CD4-positive, alpha-beta T cell (primary cell): ENCODE measurements around the gene TSKU. TPM values are rescaled to one million over a fixed set of nuclear protein-coding genes. Genes with fewer than 3 reads are reported as not detected.

Experiments used
- ATAC-seq: fragments of 200-7000 bp; cut with Tn5 transposase; one replicate; pipeline ENCODE4 v1.10.0; 2022; ENCODE audit warnings: mild to moderate bottlenecking; ENCODE audit not compliant: poor library complexity
- CTCF ChIA-PET: fragments of 350-600 bp; sonication (Branson Sonifier 250); formaldehyde crosslinking; loops from one replicate; lab custom pipeline; 2021; ENCODE audit warnings: antibody characterized with exemption, inconsistent platforms; lab: Charles Lee
- POLR2A ChIA-PET: fragments of 350-600 bp; sonication (Branson Sonifier 250); formaldehyde crosslinking; loops from one replicate; lab custom pipeline; 2021; ENCODE audit warnings: antibody characterized with exemption, inconsistent platforms; lab: Charles Lee
- DNase-seq, 14 experiments: peaks; one replicate each; pipeline ENCODE4 v3.0.0-alpha.2; 2013 to 2020; ENCODE audit warnings: mixed read lengths in 2 of 14
- H3K27ac ChIP-seq, 2 donors: one replicate each; pipeline versions ENCODE4 v1.5.1 to v1.7.0; 2013; ENCODE audit warnings: low read length in 2 of 2, low read depth in 1 of 2, mild to moderate bottlenecking in 1 of 2
- H3K27me3 ChIP-seq, 2 experiments: 1 replicate in 1 of 2; 2 replicates in 1 of 2; pipeline versions ENCODE4 v1.6.1 to v1.7.0; 2013; ENCODE audit warnings: low read length in 2 of 2, control low read depth in 1 of 2, mild to moderate bottlenecking in 1 of 2, moderate library complexity in 1 of 2; ENCODE audit not compliant: insufficient read depth in 2 of 2, control insufficient read depth in 1 of 2
- H3K36me3 ChIP-seq: one replicate; pipeline ENCODE4 v1.6.1; 2013; ENCODE audit warnings: low read length, control low read depth; ENCODE audit not compliant: insufficient read depth
- H3K4me1 ChIP-seq: one replicate; pipeline ENCODE4 v1.6.1; 2013; ENCODE audit warnings: low read length, control low read depth; ENCODE audit not compliant: insufficient read depth
- H3K4me3 ChIP-seq: one replicate; pipeline ENCODE4 v1.5.1; 2013; ENCODE audit warnings: mild to moderate bottlenecking, low read length, moderate library complexity
- H3K9me3 ChIP-seq, 2 experiments: 1 replicate in 1 of 2; 2 replicates in 1 of 2; pipeline versions ENCODE4 v1.6.1 to v1.7.0; 2013; ENCODE audit warnings: low read length in 2 of 2, mild to moderate bottlenecking in 2 of 2, control low read depth in 1 of 2, moderate library complexity in 1 of 2; ENCODE audit not compliant: control insufficient read depth in 1 of 2, insufficient read depth in 1 of 2
- H3K27ac Mint-ChIP-seq: one replicate; pipeline ENCODE4 v1.8.0; 2020; ENCODE audit warnings: mixed read lengths
- H3K27me3 Mint-ChIP-seq: one replicate; pipeline ENCODE4 v1.8.0; 2021; ENCODE audit warnings: mixed read lengths
- H3K36me3 Mint-ChIP-seq: one replicate; pipeline ENCODE4 v1.8.0; 2021; ENCODE audit warnings: low read depth, mixed read lengths
- H3K4me1 Mint-ChIP-seq: one replicate; pipeline ENCODE4 v1.8.0; 2021; ENCODE audit warnings: low read depth, mixed read lengths
- H3K4me3 Mint-ChIP-seq: one replicate; pipeline ENCODE4 v1.8.0; 2020; ENCODE audit warnings: mild to moderate bottlenecking, mixed read lengths
- H3K9me3 Mint-ChIP-seq: one replicate; pipeline ENCODE4 v1.8.0; 2020; ENCODE audit warnings: mixed read lengths
- CTCF ChIP-seq: fragments of 200-600 bp; IDR thresholded peaks from one replicate; pipeline ENCODE4 v1.8.0; 2022; ENCODE audit warnings: antibody characterized with exemption, mild to moderate bottlenecking
- intact Hi-C, 2 experiments: fragments of 100-400 bp; cut with DNase I in 1 of 2; cut with micrococcal nuclease in 1 of 2; formaldehyde crosslinking; loops; one replicate each; pipeline versions ENCODE4 v1.15.1 to v1.9.0; 2023 to 2025; cut with DNase I, micrococcal nuclease
- total RNA-seq, 174 experiments: library from RNA in 2 of 174; stranded (reverse) in 2 of 174; gene quantifications; one replicate each; pipeline ENCODE4 v1.2.3 and lab custom pipeline; 2021 to 2026

TSKU gene
- total RNA-seq, 2 experiments from 2014 or later, result 0.06 TPM; not detected in 1

DNA sequence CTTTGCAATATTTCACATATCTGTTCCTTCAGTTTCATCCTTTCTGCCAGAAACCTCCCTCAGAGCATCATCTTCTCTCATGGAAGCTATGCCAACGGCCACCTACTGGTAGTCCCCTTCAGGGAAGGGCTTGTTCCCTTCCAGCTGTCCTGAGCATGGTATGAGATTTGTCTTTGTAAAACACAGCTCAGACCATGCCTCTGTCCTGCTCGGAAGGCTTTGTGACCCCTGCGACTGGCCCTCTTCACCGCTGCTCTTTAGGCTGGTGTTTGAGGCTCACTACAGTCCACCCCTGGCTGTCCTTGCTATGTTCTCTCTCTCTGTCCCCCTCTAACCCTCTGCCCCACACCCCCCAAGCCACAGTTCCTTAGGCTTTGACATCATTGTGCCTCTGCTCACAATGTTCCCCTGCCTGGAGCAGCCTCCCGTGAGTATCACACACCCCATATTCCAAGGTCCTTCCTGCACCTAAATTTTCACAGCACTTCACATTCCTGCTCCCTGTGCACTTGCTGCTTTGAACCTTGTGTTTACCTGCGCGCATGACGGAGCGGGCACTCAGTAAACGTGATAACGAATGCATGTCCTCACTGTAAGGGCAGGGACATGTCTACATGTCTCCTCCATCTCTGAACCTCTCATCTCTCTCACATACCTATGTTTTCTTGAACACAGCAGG lies 53.6 kb downstream of the TSKU start:
- Histone ChIP-seq H3K36me3 (no peaks in the 10 kb centered on the region), H3K4me3 (no peak overlapping the region), H3K9me3 (no peaks in the 10 kb centered on the region), H3K4me1 (no peaks in the 10 kb centered on the region), H3K27ac (no peak overlapping the region), H3K27me3 (peaks cover 4 to 6% of the 10 kb centered on the region in 2 experiments)
- intact Hi-C loops, result no loop called here
- POLR2A ChIA-PET, result no interaction called here
- TF ChIP-seq CTCF, result no peak
- Mint-ChIP-seq H3K4me3 (no peak overlapping the region), H3K36me3 (no peaks in the 10 kb centered on the region), H3K4me1 (no peaks in the 10 kb centered on the region), H3K9me3 (no peaks in the 10 kb centered on the region), H3K27ac (no peak overlapping the region), H3K27me3 (peaks cover 25% of the 10 kb centered on the region)
- ATAC-seq (no peak), DNase-seq (no peak)
- CTCF ChIA-PET, result no interaction called here

DNA sequence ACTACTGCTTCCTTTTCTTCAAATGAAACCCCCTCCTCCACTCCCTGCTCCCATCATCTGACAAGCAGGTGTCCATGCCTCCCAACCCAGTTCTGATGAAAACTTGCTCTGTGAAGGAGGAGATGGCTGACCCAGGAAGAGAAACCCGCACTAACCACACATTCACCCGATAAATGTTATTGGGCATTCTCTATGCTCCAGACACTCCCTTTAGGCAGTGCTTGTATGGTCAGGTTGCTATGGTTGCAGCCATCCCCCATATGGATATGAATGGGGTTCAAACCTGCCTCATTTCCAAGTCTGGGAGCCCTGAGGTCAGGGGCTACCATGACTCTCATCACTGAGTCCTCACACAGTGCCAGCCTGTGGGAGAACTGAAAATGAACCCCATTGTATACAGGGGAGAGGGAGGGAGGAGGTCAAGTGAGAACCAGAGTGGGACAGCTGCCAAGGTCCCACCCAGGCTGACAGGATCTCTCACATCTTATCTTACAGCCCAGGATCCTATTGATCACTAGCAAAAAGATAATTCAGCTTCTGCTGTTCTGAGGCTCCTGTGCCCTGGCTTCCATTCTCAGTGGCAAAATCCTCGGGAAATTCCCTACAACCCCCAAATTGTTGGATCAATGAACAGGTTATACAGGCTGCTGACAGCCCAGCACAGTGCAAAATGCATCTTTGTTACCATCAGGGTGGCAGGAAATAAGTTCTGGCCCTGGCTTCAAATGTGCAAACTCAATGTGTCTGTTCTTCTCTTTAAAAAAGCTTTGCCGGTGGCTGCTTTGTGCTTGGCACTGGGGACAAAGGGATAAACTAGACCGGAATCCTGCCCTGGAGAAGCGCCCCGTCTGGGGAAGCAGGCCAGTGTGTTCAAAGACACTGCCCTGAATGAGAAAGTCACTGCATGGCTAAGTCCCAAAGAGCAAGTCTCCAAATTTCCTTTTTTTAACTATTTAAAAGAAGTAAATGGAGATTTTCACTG lies 54.8 kb downstream of the TSKU start:
- Histone ChIP-seq H3K9me3 (no peaks in the 10 kb centered on the region), H3K4me1 (no peaks in the 10 kb centered on the region), H3K36me3 (no peaks in the 10 kb centered on the region), H3K4me3 (no peak overlapping the region), H3K27ac (no peak overlapping the region), H3K27me3 (peaks cover 4 to 6% of the 10 kb centered on the region in 2 experiments)
- H3K4me3 Mint-ChIP-seq, result no peak overlapping the region
- H3K27ac Mint-ChIP-seq, result no peak overlapping the region
- no peak for TF ChIP-seq CTCF
- ChIA-PET CTCF (no interaction called here), POLR2A (no interaction called here)
- no peaks in the 10 kb centered on the region for H3K36me3 Mint-ChIP-seq
- H3K9me3 Mint-ChIP-seq, result no peaks in the 10 kb centered on the region
- intact Hi-C loops, result no loop called here
- H3K27me3 Mint-ChIP-seq, result peaks cover 36% of the 10 kb centered on the region
- DNase-seq (no peak), ATAC-seq (no peak)
- H3K4me1 Mint-ChIP-seq, result no peaks in the 10 kb centered on the region

GRCh38 chr11:76838678-76839068 lies 55.5 kb downstream of the TSKU start:
- no peaks in the 10 kb centered on the region for H3K9me3 Mint-ChIP-seq
- CTCF ChIA-PET, result no interaction called here
- no peaks in the 10 kb centered on the region for H3K36me3 ChIP-seq
- POLR2A ChIA-PET, result no interaction called here
- intact Hi-C loops, result no loop called here
- DNase-seq, result no peak
- peaks cover 4 to 6% of the 10 kb centered on the region in 2 experiments for H3K27me3 ChIP-seq
- H3K4me1 Mint-ChIP-seq, result no peaks in the 10 kb centered on the region
- H3K36me3 Mint-ChIP-seq, result no peaks in the 10 kb centered on the region
- H3K27ac Mint-ChIP-seq, result no peak overlapping the region
- H3K4me3 Mint-ChIP-seq, result no peak overlapping the region
- no peak overlapping the region for H3K27ac ChIP-seq
- no peak for ATAC-seq
- H3K27me3 Mint-ChIP-seq, result peaks cover 36% of the 10 kb centered on the region
- H3K4me3 ChIP-seq, result no peak overlapping the region
- TF ChIP-seq CTCF, result no peak
- no peaks in the 10 kb centered on the region for H3K4me1 ChIP-seq
- no peaks in the 10 kb centered on the region for H3K9me3 ChIP-seq
